Muscle of arm (tissue), 12 donors: ENCODE results near the gene IQCN. TPM values are rescaled to one million over a fixed set of nuclear protein-coding genes. Genes with fewer than 3 reads are reported as not detected.
A peak's percentile ranks its signal among the peaks of the same experiment; 100 is the strongest.

Experiments used
- DNase-seq: peaks from one replicate; pipeline ENCODE4 v3.0.0-alpha.2; 2013
- polyA plus RNA-seq, 12 donors: library from polyadenylated mRNA; unstranded; fragments of 120-200 nt; gene quantifications; one replicate each; pipeline ENCODE4 v1.2.1, GENCODE V29; 2013; ENCODE audit not compliant: insufficient read length in 12 of 12

The IQCN gene
- polyA plus RNA-seq, 12 donors, result 1.9 to 17.4 (median 3.3) TPM; not detected in 1

DNA sequence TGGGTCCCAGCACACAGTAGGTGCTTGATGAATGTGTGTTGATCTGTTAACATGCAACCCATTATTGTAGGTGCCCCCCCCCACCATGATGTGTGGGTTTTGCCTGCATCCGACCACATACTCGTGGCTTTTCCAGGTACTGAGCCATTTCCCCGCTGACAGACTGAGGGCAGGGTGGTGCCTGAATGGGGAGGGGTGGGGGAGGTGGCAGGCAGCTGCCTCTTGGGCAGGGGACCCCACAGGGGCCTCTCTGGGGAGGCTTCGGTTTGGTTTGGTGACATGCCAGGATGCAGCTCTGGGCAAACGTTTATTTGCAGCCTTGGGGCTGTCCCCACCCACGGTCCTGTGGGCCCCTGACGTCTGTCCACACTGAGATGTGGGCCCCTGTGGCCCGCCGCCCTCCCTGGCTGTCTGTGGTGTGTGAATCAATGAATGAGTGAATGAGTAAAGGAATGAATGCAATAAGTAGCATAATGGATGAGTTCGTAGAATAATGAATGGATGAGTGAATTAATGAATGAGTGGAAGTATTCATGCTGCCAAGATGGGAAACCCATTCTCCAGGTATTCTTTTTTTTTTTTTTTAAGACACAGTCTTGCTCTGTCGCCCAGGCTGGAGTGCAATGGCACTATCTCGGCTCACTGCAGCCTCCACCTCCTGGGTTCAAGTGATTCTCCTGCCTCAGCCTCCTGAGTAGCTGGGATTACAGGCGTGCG is 16.2 kb upstream of the IQCN start:
- no peak for DNase-seq

DNA sequence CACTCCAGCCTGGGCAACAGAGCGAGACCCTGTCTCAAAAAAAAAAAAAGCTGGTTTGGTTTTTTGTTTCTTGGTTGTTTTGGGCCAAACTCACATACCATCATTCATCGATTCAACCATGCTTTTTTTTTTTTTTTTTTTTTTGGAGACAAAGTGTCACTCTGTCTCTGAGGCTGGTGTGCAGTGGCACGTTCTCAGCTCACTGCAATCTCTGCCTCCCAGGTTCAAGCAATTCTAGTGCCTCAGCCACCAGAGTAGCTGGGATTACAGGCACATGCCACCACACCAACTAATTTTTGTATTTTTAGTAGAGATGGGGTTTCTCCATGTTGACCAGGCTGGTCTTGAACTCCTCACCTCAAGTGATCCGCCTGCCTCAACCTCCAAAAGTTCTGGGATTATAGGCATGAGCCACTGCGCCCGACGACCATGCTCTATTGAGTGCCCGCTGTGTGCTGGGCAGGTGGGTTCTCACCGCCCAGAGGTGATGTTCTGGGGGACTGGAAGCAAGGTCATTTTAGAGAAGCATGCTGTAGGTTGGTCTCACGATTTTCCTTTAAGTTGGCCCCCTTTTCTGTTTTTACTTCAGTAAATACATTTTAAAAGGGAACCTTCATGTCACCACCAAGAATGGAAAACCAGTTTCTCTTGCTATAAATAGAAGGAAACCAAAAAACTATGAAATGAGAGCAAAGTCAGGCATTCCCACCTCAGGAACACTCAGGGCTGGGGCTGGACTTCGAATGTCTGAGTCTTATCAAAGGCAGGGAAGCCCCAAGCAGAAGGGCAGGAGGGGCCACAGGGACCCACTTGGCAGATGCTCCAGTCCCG is 15.4 kb upstream of the IQCN start:
- no peak for DNase-seq

DNA sequence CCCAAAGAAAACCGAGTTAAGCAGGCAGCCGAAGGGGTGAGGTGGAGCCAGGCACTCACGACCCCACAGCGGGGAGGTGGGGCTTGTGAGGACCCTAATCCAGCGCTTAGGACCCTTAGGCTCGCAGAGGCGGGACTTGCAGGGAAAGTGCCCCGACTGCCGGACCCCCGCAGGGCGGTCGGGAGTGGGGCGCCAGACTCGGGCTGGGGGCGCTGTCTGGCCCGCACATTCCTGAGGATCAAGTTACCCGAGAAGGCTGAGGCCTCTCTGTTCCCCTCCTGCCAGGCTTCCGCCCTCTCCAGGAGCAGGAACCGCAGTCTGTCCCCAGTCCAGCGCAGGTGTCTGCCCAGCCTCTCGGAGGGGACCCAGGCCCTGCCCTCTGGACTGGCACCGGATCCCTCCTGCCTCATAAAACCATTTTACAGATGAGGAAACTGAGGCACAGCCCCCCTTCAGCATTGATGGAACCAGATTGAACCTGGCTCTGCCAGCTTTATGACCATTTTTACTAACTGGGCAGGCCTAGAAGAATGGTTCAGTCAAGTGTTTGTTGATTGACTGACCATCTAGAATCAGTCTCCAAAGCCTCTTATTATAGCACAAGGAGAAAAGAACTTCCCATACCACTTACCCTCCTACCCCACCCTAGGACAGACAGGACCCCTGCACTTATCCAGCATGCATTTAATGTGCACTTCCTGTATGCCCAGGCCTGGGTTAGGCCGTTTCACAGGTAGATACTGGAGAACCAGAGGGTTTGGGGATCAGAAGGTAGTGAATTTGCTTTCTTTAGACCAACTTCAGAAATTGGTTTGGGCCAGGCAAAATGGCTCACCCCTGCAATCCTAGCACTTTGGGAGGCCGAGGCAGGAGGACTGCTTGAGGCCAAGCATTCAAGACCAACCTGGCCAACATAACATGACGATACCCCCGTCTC is 13.9 kb upstream of the IQCN start:
- no peak for DNase-seq

DNA sequence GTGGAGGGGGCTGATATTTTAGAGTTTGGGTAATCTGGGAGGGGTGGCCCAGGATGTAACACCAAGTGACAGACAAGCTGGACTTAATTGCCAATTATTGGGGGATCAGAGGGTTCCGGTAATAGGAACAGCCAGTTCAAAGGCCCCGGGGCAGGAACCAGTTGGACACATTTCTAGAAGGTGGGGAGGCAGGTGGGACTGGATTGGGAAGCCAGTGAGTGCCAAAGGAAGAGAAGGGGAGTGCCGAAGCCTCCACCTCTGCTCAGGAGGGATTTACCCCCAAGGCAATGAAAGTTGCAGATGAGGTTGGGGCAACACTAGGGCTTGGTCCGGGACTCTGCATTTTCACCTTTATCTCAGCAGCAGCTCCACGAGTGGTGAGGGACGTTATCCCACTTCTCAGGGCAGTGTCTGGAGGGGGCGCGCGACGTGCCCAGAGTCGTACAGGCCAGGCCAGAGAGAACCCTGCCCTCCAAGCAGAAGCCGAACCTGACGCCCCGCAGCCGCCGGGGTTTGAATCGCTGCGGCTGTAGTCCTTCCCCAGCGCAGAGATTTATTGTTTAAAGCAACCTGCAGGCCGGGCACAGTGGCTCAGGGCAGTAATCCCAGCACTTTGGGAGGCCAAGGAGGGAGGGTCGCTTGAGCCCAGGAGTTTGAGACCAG is 12.9 kb upstream of the IQCN start:
- DNase-seq, result no peak

DNA sequence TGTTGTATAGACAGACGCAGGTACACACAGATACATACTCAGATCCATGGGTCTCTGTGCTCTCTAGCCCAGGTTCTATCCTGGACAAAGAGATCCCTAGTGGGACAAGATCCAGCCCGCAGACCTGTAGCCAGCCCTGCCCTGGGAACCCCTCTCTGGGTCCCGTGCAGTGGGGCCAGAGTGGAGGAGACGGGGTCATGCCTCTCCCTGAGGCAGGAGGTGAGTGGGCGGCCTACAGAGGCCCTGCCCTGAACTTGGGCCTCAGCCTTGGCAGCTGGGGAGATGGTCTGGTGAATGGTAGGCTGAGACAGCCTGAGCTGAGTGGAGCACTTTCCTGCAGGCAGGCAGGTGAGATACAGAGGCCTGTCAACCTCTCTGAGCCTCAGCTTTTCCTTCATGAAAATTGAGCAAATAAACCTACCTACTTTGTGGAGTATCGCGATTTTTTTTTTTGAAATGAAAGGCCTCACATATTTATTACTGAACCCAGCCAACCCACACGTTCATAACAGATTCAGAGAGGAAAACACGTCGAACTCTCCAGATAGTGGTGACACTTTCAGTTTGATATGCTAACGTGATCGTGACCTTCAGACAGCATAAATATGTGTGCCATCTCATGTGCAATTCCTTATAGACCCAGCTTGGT is 10.6 kb upstream of the IQCN start:
- no peak for DNase-seq

DNA sequence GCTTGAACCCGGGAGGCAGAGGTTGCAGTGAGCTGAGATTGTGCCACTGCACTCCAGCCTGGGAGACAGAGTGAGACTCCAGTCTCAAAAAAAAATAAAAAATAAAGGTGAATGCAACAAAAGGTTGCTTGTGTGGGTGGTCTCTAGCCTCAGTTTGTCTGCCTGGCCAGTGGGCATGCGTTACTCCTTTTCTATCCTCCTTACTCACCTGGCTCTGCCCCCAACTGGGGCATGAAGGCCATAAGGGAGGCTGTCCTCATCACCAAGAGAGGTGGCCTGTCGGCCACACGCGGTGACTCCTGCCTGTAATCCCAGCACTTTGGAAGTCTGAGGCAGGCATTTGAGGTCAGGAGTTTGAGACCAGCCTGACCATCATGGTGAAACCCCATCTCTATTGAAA is 9.1 kb upstream of the IQCN start:
- no peak for DNase-seq

DNA sequence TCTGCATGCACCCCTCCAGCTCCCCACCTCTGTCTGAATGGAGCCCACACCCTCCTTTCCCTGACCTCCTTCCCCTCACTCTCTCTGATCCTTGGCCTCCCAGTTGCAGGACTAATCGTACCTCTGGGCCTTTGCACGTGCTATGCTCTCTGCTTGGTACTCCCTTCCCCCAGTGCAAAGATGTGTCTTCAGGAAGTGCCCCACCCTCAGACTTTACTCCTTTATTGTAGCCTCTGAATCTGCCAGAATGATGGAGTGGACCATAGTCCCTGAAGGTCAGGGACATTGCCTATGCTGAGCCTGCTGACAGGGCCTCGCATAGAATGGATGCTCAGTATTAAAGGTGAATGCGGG is 8.5 kb upstream of the IQCN start:
- no peak for DNase-seq

DNA sequence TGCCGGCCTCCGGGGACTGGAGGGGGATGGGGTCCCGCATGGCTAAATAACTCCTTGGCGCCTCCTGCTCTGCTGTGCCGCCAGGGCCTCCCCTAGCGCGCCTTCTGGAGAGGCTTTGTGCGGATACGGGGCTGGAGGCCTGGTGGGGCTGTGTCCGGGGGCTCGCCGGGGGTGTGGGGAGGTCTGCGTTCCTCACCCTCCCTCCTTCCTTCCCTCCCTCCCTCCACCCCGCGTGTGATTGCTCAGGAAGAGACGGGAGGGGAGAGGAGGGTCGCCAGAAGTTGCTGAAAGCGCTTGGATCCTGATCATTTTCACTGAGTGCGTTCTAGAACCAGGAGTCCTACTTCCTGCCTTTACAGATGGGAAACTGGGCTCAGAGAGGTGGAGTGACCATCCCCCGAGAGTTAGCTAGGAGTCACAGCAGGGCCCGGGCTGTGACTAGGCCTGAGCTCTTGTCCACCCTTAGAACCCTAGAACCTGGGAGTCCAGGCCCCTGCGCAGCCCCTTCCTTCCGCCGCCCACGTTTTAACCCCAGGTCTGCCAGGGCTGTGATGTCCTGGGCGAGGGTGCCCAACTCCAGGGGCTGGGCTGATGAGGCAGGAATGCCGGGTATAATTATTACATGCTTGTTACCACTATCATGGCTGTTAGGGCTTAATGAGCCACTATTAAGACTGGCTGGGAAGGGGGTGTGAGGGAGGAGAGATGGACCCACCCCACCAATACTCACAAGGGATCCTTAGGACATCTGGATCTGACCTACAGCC is 8.0 kb upstream of the IQCN start:
- DNase-seq, result peak; percentile 90

DNA sequence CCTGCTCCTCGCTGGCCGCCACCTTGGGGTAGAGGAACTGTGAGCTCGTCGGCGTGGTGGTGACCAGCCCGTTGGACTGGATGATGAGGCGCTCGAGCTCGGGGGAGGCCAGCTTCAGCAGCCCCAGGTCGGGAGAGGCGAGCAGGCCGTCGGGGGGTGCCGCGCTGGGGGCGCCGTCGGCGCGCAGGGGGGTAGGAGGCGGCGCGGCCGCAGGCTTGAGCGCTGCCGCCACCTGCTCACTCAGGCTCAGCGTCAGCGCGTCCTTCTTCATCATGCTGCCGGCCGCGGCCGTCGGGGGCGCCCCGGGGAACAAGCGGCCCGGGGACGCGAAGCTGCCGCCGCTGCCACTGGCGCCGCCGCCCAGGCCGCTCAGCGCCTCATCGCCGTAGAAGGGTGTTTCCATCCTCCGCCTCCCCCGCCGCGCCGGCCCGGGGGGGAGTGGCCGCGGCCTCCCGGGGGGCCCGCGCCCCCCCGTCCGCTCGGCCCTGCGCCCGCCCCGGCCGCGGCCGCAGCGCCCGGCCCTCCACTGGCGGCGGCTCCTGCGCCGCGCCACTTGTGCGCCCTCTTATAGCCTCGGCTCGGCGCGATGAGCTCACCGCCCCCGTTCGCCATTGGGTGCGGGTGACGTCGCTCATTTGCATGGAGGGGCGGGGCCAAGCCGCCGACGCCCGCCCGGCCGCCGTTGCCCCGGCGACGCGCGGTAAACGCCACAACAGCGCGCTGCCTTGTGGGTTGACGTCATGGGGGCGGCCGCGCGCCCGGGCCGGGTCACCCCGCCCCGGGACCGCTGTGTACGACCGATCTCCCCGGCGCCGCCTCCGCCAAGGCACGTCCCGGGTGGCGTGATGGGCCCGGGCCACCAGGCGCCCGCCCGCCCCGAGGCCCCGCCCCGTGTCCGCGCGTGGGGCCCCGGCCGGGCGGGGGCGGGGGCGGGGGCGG is 7.1 kb upstream of the IQCN start, which contains the start of gene JUND:
Gene JUND (minus strand): TSS at position 541 of the 939 bp plus-strand sequence. CDS start 138 bp downstream, at position 403.
- DNase-seq, result peak; percentile 98

DNA sequence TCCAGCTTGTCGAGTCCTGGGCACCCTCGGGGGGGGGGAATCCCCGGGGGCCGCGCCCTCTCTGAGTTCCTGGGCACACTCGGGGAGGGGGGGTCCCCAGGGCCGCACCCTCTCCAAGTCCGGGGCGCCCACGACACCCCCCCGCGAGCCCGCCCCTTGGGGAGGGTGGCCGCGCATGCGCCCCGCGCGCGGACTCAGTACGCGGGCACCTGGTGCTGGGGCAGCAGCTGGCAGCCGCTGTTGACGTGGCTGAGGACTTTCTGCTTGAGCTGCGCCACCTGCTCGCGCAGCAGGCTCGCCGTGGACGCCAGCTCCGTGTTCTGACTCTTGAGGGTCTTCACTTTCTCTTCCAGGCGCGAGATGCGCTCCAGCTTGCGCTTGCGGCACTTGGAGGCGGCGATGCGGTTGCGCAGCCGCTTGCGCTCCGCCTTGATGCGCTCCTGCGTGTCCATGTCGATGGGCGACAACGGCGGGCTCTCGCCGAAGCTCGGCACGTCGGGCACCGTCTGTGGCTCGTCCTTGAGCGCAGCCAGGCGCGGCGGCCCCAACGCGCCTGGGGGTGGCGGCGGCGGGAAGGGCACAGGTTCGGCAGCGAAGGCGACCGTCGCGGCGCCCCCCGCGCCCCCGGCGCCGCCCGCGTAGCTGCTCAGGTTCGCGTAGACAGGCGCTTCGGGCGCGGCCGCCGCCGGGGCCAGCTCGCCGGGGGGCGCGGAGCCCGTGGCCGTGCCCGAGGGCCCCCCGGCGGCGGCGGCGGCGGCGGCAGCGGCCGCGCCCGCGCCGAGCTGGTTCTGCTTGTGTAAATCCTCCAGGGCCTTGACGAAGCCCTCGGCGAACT is 6.2 kb upstream of the IQCN start:
- peak; percentile 68 for DNase-seq

DNA sequence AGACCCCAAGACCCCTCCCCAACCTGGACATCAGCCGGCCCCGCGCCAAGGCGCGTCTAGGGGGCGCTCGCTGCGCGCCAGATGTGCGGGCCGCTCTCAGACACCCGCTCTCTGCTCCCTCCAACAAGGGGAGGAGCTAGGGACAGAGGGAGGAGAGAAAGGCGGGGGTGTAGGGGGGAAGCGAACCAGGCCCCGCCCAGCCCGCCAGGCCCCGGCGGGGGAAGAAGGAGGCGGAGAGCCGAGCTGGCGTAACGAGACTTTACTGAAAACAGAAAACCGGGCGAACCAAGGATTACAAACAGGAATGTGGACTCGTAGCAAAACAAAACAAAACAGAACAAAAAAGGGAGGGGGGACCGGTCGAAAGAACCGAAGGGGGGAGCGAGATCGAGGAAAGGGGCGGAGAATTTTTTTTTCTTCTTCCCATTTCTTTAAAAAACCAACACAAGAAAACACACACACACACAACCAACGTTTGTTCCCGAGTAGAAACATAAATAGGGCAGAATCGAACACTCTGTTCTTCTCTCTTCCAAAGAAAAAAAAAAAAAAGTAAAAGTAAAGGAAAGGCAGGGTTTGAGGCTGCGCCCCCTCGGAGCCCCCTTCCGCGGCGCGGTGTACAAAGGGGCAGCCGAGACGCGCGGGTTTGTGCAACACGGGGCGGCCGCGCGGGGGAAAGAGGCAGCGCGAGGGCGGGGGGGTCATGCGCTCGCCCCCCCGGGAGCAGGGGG is 5.4 kb upstream of the IQCN start:
- peak; percentile 95 for DNase-seq

DNA sequence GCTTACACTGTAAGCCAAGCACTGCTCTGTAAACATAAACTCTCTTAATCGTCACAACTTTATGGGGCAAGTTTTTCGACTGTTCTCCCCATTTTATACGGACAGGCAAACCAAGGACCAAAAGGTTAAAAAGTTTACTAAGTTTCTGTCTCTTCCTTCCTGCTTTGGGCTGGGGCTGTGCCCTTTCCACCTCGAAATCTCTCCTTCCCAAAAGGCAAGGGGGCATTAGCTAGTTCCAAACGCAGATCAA is 4.9 kb upstream of the IQCN start:
- DNase-seq, result no peak

DNA sequence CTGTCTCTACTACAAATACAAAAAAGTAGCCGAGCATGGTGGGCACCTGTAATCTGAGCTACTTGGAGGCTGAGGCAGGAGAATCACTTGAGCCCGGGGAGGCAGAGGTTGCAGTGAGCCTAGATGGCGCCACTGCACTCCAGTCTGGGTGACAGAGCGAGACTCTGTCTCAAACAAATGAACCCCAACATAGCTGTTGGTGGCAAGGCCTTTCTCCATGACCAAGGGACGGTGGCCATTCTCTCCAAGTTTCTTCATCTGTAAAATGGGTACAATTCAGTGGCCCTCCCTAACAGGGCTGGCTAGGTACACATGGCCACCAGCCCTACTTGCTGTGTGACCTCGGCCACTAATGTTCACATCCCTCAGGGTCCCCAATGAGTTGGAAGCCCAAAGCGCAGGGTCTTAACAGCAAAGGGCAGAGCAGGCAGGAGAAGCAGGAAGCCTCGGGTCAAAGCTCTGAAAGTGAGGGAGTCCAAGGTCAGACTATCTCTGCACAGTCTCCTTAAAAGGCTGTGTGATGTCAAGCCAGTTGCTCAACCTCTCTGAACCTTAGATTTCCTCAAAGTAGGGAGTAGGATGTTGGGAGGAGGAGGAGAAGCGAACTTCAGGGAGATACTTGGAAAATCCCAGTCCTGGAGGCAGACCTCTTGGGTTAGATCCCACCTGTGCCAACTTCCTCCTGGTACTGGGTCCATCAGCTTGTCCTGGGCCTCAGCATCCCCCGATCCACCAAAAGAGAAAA is 4.4 kb upstream of the IQCN start:
- no peak for DNase-seq

DNA sequence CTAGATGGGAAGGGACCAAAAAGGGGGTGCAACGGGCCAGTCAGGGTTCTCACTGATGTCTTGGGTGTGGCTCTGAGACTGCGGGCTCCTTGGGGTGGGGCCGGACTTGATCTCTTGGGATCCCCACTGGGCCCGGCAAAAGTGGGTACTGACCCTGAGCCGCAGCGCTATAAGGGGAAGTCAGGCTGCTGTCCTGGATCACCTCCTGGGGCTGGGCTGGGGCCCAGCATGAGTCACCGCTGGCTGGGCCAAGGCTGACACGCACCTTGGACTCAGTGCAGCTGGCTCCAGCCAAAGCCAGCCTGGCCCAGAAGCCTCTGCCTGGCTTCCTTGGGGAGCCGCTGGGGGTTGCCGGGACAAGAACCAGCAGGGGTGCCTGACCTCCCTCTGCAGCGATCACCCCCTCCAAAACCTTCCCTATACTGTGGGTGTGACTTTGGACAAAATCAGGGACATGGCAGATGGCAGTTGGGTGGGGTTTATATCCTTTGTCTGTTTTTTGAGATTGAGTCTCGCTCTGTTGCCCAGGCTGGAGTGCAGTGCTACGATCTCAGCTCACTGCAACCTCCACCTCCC is 617 bp upstream of the IQCN start:
- peak; percentile 93 for DNase-seq

DNA sequence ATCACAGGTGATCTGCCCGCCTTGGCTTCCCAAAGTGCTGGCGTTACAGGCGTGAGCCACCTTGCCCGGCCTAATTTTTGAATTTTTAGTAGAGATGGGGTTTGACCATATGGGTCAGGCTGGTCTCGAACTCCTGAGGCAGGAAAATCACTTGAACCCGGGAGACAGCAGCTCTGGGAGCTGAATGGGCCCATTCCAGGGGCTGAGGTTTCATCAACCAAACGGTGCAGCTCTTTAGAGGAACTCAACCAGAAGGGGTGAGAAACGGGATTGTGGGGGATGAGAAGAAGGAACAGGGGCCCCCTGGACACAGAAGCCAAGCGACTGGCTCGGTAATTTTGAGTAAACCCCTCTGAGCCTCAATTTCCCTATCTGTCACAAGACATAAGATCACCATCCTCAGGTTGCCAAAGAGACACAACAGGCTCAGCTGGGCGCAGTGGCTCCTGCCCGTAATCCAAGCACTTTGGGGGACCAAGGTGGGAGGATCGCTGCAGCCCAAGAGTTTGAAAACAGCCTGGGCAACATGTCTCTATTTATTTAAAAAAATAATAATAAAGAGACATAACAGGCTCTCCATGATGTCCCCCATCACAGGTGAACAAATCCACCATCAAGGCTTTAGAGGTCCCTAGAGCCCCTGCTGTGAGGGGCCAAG is 562 bp downstream of the IQCN start:
- no peak for DNase-seq

DNA sequence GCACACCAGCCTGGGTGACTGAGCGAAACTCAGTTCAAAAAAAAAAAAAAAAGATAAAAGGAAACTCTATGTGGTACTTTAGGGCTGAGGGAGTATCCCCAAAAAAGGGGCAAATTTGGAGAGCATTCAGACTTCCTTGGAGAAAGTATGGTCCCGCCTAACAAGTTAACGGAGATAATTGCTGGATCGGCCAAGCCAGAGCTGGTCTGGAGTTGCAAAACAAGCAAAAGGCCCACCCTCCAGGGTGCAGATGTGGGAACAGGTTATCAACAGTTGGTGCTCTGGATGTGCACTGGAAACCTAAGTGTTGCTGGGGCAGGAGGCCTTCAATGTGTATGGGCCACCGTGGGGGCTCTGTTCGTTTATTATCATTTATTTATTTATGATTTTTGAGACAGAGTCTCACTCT is 2.8 kb downstream of the IQCN start:
- no peak for DNase-seq
